Glomerular endothelial cell (primary cell): ENCODE data around the gene ANO5. TPM values are rescaled to one million over a fixed set of nuclear protein-coding genes. Genes with fewer than 3 reads are reported as not detected.
"Not testable (repeated sequence)": the region's sequence is repeated elsewhere in the genome, so short reads cannot be mapped to it uniquely, and the experiment has no call there.

Experiments used
- DNase-seq: peaks from one replicate; pipeline ENCODE4 v3.0.0-alpha.2; 2011; ENCODE audit warnings: low read depth, low spot score; ENCODE audit errors: extremely low read depth
- total RNA-seq: library from RNA; depleted of rRNA; stranded (reverse); fragments of >200 nt; gene quantifications from 2 replicates; pipeline ENCODE4 v1.2.3, GENCODE V29; 2015

The ANO5 gene
- total RNA-seq, 1 donor from 2014 or later: 0.35 TPM

- no peak for DNase-seq
These were observed 6.4 kb downstream of the ANO5 start for GRCh38 chr11:22199243-22199642.

GRCh38 chr11:22203281-22203680, 10.4 kb downstream of the ANO5 start:
- DNase-seq: no peak

DNA sequence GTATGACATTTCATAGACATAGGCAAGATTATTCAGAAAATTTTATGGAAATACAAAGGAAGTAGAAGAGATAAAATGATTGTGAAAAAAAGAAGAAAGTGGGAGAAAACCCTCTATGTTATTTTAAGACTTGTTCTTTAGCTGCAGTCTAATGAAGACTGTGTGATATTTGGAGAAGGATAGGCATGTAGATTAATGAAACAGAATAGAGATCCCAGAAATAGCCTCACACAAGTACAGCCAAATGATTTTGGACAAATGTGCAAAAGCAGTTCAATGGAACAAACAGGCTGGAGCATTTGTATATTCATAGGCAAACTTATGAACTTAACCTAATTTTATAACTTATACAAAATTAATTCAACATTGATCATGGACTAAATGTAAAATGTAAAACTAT, 14.3 kb downstream of the ANO5 start:
- DNase-seq: no peak

- DNase-seq: no peak
These were observed 15.4 kb downstream of the ANO5 start for GRCh38 chr11:22208151-22208858.

DNA sequence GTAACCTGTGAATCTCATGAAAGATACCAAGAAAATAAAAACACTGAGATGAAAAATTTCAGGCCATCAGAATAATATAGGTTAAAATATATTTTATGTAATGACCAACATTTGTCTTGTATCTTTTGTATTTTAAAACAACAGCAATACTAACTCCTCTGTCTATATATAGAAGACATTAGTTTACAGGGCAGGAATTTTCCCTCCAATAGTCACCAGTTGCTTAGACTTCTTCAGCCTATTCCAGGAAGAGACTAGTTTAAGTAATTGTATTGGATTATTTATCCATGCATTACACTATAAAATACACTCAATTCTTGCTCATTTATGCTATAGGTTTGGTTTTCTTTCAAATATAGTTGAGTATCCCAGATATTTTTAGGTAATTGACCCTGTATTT, 24.1 kb downstream of the ANO5 start:
- no peak for DNase-seq

DNA sequence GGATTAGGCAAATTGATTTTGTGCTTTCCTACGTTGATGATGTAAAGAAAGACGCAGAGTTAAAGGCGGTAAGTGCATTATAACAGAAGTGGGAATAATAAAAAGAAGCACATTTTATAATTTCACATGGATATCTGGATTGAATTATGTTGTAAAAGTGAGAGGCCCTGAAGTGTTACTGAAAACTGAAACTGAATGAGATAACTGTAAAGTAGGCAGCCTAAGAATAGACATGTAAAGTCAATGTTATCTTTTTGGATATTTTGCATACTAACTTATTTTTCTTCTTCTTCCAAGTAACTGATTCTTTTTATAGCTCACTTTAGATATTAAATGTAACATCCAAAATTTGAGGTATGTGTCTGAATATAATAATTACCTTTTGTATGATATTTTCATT, 28.3 kb downstream of the ANO5 start:
- no peak for DNase-seq

DNA sequence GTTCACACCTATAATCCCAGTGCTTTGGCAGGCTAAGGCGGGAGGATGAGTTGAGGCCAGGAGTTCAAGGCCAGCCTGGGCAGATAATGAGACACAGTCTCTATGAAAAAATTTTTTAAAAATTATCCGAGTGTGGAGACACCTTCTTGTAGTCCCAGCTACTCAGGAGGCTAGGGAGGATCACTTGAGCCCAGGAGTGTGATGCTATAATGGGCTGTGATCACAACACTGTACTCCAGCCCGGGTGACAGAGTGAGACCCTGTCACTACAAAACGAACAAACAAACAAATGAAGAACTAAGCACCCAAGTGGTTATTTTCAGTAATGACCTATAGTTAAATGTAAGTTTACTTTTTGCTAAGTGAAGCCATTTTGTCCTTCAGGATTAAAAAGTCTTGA, 32.3 kb downstream of the ANO5 start:
- no peak for DNase-seq

GRCh38 chr11:22234743-22235142, 41.9 kb downstream of the ANO5 start:
- no peak for DNase-seq

- DNase-seq: no peak
These were observed 52.2 kb downstream of the ANO5 start for GRCh38 chr11:22244986-22245592.

GRCh38 chr11:22246992-22247391, 54.1 kb downstream of the ANO5 start:
- no peak for DNase-seq

DNA sequence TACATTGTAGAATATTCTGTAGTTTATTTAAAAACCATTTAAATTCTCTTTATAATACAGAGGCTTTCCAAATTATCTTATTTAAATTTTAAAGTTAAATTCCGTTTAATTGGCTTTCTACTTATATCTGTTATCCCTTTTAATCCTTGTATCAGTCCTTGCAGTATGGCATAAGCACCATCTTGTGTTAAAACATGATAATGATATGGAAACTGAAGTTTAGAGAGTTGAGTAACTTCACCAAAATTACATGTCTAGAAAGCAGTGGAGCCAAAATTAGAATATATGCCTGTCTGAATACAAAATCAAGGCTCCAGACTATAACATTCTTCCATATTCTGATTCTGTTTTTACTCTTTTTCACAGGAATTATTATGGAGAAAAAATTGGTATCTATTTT, 57.0 kb downstream of the ANO5 start:
- DNase-seq: no peak

- no peak for DNase-seq
These were observed 64.0 kb downstream of the ANO5 start for GRCh38 chr11:22256876-22257275.

DNA sequence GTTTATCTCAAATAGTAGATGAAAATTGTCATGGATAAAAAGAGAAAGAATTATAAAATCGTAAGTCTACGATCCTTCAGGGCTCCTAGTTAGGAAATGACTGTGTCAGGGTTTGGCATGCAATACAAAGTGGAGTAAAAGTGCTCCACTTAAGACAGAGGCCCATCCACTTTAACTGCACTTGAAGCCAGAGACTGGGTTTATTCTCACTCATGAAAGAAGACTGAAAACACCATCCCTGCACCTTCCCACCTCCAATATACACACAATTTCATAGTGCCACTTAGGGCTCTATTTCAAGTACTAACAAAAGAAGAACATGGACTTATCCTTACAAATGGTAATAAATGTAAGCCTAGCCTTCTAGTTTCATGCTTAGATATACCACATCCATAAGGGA, 70.7 kb downstream of the ANO5 start:
- DNase-seq: no peak

DNA sequence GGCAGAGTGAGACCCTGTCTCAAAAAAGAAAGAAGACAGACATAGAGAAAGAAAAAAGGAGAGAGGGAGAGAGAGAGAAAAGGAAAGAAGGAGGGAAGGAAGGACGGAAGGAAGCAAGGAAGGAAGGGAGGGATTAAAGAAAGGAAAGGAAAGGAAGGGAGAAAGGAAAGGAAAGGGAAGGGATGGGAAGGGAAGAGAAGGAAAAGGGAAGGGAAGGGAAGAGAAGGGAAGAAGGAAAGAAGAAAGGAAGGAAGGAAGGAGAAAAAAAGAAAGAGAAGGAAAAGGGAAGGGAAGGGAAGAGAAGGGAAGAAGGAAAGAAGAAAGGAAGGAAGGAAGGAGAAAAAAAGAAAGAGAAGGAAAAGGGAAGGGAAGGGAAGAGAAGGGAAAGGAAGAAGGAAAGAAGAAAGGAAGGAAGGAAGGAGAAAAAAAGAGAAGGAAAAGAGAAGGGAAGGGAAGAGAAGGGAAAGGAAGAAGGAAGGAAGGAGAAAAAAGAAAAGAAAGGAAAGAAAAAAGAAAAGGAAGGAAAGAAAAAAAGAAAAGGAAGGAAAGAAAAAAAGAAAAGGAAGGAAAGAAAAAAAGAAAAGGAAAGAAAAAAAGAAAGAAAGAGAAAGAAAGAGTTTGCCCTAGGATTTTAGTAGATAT, 76.2 kb downstream of the ANO5 start:
- DNase-seq: not testable (repeated sequence)

- no peak for DNase-seq
These were observed 80.9 kb downstream of the ANO5 start for GRCh38 chr11:22273781-22274180.

DNA sequence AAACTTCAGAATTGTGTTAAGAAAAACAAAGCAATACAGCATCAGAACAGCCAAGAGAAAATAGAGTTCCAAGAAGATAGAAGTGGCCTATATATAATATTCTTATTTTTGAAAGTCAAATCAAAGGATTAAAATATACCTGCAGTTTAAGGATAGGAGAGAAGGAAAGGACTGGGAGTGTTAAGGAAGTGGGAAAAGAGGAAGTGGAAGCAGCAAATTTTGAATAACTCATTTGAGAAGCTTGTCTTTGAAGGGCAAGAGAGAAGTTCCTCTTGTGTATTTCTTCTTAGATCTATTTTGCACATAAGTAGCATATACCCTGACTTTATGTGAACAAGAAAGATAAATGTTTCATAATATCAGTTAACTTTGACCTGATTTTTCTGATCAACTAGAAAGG, 82.7 kb downstream of the ANO5 start:
- no peak for DNase-seq

DNA sequence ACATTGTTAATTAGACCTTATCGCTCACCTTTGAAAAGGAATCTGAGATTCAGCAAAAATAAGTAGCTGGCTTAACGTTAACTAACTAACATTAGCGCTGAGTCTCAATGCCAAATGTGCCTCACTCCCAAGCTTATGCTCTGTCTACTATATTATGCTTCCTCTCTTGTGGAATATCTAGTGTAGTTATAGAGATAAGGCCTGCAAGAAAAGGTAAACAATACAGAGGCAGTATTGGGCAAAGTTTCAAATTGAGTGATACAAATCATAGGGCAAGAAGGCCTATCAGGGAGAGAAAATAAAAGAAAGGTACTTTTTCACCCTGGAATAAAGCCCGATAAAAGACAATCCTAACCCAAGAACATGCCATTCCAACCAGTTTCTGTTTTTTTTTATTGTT, 83.7 kb downstream of the ANO5 start:
- DNase-seq: no peak

DNA sequence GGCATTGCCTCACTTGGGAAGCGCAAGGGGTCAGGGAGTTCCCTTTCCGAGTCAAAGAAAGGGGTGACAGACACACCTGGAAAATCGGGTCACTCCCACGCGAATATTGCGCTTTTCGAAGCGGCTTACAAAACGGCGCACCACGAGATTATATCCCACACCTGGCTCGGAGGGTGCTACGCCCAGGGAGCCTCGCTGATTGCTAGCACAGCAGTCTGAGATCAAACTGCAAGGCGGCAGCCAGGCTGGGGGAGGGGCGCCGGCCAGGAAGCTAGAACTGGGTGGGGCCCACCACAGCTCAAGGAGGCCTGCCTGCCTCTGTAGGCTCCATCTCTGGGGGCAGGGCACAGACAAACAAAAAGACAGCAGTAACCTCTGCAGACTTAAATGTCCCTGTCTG, 92.1 kb downstream of the ANO5 start:
- not testable (repeated sequence) for DNase-seq

DNA sequence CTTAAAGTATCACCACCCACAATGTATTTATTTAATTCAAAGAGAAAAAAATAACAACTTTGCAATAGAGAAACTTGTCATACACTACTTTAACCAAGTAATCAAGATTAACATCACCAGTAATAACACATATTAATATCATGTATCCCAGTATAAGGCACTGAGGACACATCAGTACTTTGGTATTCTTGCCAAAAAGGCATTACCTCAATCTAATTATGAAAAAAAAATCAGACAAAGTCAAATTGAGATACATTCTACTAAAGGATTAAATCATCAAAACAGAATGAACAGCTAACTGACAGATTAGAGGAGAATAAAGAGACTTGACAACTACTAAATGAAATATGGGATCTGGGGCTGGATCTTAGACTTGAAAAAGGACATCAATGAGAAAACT, 109.5 kb downstream of the ANO5 start:
- no peak for DNase-seq

GRCh38 chr11:22304337-22304961, 111.6 kb downstream of the ANO5 start:
- no peak for DNase-seq

DNA sequence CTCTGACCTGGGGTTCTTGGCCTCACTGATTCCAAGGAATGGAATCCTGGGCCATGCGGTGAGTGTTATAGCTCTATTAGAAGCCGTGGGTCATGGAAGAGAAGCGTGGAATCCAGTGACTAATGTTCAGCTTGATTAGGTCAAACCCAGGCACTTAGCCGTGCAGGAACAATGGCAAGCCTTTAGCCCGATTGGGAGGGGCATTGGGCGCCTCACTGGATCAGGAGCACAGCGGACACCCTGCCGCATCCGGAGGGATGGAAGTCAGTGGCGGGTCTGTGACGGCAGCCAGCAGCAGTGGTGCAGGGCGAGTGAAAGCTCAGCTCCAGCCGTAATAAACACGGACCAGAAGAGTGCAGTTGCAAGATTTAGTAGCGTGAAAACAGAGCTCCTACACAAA, 124.8 kb downstream of the ANO5 start:
- DNase-seq: no peak

DNA sequence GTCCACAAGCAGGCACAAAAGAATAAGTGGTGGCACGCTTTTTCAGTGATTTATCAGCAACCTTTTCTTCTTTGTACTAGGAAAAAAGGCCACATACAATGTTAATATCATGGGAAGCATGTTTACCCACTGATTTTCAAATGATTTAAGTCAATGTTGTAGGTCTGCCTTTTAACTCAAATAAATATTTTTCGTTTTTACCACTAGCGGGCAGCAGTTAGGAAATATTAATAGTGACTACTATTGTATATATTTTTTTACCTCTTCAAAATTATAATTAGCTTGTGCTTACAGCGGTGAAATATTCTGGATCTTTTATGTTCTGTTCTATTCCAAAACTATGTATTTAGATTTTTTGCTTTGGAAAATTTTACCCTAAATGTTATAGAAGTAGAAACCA, 138.9 kb downstream of the ANO5 start:
- DNase-seq: no peak
